K562 (cell line): ENCODE data around the gene PFKFB2. TPM values are rescaled to one million over a fixed set of nuclear protein-coding genes. Genes with fewer than 3 reads are reported as not detected.

Experiments used
- ATF2 ChIP-seq: sonication (generic); formaldehyde crosslinking; IDR thresholded peaks from 2 replicates; pipeline ENCODE4 v1.8.1; 2022; ENCODE audit warnings: missing genetic modification reagents
- BDP1 ChIP-seq: IDR thresholded peaks from 3 replicates; pipeline ENCODE4 v1.6.1; 2011; ENCODE audit not compliant: insufficient read length, insufficient read depth
- FOXP4 ChIP-seq: sonication (generic); formaldehyde crosslinking; IDR thresholded peaks from 2 replicates; pipeline ENCODE4 v1.8.0; 2022; ENCODE audit warnings: mild to moderate bottlenecking, missing genetic modification reagents, borderline replicate concordance
- HINFP ChIP-seq: fragments of 450-650 bp; conservative IDR thresholded peaks from 2 replicates; pipeline ENCODE4 v1.6.1; 2016; ENCODE audit warnings: missing genetic modification characterization, low read depth, mild to moderate bottlenecking, control low read depth, missing compliant biosample characterization
- IRF2 ChIP-seq: sonication (generic); formaldehyde crosslinking; IDR thresholded peaks from 2 replicates; pipeline ENCODE4 v1.8.1; 2022; ENCODE audit warnings: mild to moderate bottlenecking, missing genetic modification reagents
- MIER1 ChIP-seq: fragments of 450-650 bp; IDR thresholded peaks from 2 replicates; pipeline ENCODE4 v1.6.1; 2016; ENCODE audit warnings: antibody characterized with exemption, mild to moderate bottlenecking, low read depth
- MTF1 ChIP-seq: fragments of 250-450 bp; sonication (Bioruptor Pico); IDR thresholded peaks from 2 replicates; pipeline ENCODE4 v1.9.0; 2021; ENCODE audit warnings: moderate library complexity, mild to moderate bottlenecking, inconsistent platforms, borderline replicate concordance
- PHF21A ChIP-seq: fragments of 450-650 bp; IDR thresholded peaks from 2 replicates; pipeline ENCODE4 v1.6.1; 2017; ENCODE audit warnings: low read depth, borderline replicate concordance
- RBFOX2 ChIP-seq: fragments of 200-400 bp; formaldehyde crosslinking; IDR thresholded peaks from 2 replicates; pipeline ENCODE4 v1.6.1; 2017; ENCODE audit warnings: low read depth, mild to moderate bottlenecking, low read length, moderate library complexity
- TBP ChIP-seq: optimal IDR thresholded peaks from 2 replicates; pipeline ENCODE3; 2011; ENCODE audit warnings: low read depth, low read length, improper control_type of control experiment
- TCFL5 ChIP-seq: fragments of 250-450 bp; sonication (Bioruptor Pico); conservative IDR thresholded peaks from 2 replicates; pipeline ENCODE4 v1.6.1; 2021; ENCODE audit warnings: mild to moderate bottlenecking, moderate library complexity, matching md5 sums
- TEAD2 ChIP-seq: fragments of 450-650 bp; IDR thresholded peaks from 2 replicates; pipeline ENCODE4 v1.6.1; 2016; ENCODE audit warnings: missing genetic modification characterization, control low read depth, missing compliant biosample characterization
- ZNF197 ChIP-seq: fragments of 200-800 bp; sonication (Bioruptor generic); IDR thresholded peaks from 2 replicates; pipeline ENCODE4 v1.6.1; 2016; ENCODE audit warnings: low read depth, missing genetic modification characterization, missing compliant biosample characterization
- ZNF695 ChIP-seq: fragments of 450-650 bp; formaldehyde crosslinking; IDR thresholded peaks from 2 replicates; pipeline ENCODE4 v1.4.0; 2020; ENCODE audit warnings: mild to moderate bottlenecking, moderate library complexity
- polyA plus RNA-seq, 8 experiments: library from polyadenylated mRNA; depleted of rRNA in 4 of 8; stranded (reverse) in 5 of 8; unstranded in 3 of 8; fragments of >200 nt; fragmentation: Nextera tagmentation in 2 of 8; fragmentation: Illumina TruSeq in 1 of 8; extraction: Ambion mirVana in 2 of 8; extraction: Trizol in 1 of 8; gene quantifications; 2 replicates each; pipeline versions ENCODE4 v1.2.1 to v1.2.3, GENCODE V29; 2011 to 2014; ENCODE audit warnings: inconsistent platforms in 1 of 8, missing spikeins in 1 of 8
- total RNA-seq, 7 experiments: library from RNA; depleted of rRNA in 6 of 7; stranded (reverse); fragments of >200 nt in 6 of 7; fragmentation: Illumina TruSeq in 2 of 7; extraction: Trizol in 2 of 7; gene quantifications; 2 replicates each; pipeline versions ENCODE4 v1.2.1 to v1.2.3, GENCODE V29; 2011 to 2021; ENCODE audit warnings: low replicate concordance in 1 of 7
- TF ChIP-seq, protein P1 (sequence below): sonication (generic); formaldehyde crosslinking; IDR thresholded peaks from 2 replicates; pipeline ENCODE4 v1.8.0; 2023; ENCODE audit warnings: missing genetic modification reagents, mild to moderate bottlenecking, borderline replicate concordance

The PFKFB2 gene
- total and polyA plus RNA-seq, 9 of the 15 experiments (the other 6 are each of a cell fraction or from before 2014, with no cell fraction given): 6.9 to 26.0 (median 16.4) TPM

- TF ChIP-seq TBP (peak; percentile 14), FOXP4 (CRISPR knock-in tag) (0 out of 2 replicates have a peak, but pooled peaks have one; percentile 26), MTF1 (no peak), MIER1 (no peak), RBFOX2 (no peak), BDP1 (no peak), ZNF695 (CRISPR knock-in tag) (no peak), PHF21A (0 out of 2 replicates have a peak, but pooled peaks have one; percentile 54), TCFL5 (CRISPR knock-in tag) (peak; percentile 76; the same call in 1 of the 2 replicates), HINFP (tag) (0 out of 2 replicates have a peak, but pooled peaks have one; percentile 7), TEAD2 (tag) (peak; percentile 23; the same call in 1 of the 2 replicates), IRF2 (CRISPR knock-in tag) (no peak), ATF2 (no peak), ZNF197 (CRISPR knock-in tag) (no peak)
- TF ChIP-seq, protein P1, sequence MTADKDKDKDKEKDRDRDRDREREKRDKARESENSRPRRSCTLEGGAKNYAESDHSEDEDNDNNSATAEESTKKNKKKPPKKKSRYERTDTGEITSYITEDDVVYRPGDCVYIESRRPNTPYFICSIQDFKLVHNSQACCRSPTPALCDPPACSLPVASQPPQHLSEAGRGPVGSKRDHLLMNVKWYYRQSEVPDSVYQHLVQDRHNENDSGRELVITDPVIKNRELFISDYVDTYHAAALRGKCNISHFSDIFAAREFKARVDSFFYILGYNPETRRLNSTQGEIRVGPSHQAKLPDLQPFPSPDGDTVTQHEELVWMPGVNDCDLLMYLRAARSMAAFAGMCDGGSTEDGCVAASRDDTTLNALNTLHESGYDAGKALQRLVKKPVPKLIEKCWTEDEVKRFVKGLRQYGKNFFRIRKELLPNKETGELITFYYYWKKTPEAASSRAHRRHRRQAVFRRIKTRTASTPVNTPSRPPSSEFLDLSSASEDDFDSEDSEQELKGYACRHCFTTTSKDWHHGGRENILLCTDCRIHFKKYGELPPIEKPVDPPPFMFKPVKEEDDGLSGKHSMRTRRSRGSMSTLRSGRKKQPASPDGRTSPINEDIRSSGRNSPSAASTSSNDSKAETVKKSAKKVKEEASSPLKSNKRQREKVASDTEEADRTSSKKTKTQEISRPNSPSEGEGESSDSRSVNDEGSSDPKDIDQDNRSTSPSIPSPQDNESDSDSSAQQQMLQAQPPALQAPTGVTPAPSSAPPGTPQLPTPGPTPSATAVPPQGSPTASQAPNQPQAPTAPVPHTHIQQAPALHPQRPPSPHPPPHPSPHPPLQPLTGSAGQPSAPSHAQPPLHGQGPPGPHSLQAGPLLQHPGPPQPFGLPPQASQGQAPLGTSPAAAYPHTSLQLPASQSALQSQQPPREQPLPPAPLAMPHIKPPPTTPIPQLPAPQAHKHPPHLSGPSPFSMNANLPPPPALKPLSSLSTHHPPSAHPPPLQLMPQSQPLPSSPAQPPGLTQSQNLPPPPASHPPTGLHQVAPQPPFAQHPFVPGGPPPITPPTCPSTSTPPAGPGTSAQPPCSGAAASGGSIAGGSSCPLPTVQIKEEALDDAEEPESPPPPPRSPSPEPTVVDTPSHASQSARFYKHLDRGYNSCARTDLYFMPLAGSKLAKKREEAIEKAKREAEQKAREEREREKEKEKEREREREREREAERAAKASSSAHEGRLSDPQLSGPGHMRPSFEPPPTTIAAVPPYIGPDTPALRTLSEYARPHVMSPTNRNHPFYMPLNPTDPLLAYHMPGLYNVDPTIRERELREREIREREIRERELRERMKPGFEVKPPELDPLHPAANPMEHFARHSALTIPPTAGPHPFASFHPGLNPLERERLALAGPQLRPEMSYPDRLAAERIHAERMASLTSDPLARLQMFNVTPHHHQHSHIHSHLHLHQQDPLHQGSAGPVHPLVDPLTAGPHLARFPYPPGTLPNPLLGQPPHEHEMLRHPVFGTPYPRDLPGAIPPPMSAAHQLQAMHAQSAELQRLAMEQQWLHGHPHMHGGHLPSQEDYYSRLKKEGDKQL (CRISPR knock-in tag): no peak
Observed at GRCh38 chr1:207021139-207021861, 31.8 kb upstream of the PFKFB2 start (continued).
